ENCODE measurements around the gene DNAJB5.

DNA sequence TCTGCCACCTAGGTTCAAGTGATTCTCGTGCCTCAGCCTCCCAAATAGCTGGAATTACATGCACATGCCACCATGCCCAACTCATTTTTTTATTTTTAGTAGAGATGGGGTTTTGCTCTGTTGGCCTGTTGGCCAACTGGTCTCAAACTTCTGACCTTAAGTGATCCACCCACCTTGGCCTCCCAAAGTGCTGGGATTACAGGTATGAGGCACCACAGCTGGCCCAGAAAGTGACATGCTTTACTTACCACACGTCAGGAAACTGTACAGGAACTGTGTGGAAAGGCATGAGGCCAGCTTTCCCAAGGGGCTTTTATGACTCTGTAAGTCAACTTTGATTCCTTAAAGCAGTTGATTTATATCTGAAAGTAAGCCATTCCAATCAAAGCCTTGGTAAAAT lies 25.0 kb downstream of the DNAJB5 start:
- TF ChIP-seq MAX (IDR thresholded peaks at IDR 0.05; ENCODE audit: low read depth, low read length) = no peak
- TF ChIP-seq CTCF (IDR thresholded peaks at IDR 0.05; ENCODE audit: low read depth, low read length) = no peak

Data from NB4 (cell line).